ENCODE data around the gene SP140.
"Not testable (repeated sequence)": the region's sequence is repeated elsewhere in the genome, so short reads cannot be mapped to it uniquely, and the experiment has no call there.

Gene SP140

DNA sequence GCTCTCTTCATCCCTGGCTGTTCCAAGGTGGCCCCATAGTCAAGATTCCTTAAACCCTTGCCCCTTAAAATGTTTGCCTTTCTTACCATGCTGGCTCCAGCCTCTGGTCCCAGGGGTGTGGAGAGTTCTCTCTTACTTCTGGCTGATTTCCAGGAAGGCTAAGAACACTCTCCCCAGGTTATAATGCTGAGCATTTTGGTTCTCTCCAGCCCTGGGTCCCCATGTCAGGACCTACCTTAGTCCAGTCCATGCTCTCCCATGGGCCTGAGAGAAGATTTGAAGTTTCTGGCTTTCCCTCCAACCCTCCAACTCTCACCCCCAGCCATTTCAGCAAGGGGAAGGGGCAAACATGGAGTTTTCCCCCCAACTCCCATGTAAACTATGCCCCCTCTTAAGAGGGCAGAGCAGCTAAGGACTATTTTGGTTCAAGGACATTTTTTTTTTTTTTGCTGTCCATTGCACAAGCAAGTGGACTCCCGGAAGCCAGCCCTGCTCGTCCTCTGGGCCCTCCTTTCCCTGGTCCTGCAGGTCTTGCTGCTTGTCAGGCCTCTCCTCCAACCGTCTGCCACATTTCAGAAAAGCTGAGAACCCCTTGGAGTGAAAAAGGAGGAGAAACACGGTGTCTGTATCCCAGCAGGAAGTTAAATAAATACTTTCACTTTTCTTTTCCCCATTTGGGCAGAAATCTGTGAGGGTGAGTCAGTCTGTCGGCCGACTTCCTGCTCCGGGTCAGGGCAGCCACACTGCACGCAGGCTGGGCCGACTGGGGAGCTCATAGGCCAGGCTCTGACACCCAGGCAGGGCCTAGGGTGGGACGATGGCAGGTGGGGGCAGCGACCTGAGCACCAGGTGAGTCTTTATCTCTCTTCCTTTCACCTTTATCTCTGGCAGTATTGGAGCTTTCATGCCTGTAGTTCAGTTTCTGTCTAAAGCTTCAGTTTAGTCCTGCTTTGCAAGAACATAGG, 101.2 kb downstream of the SP140 start, which contains the start of gene SP140L:
TSS of gene SP140L (plus strand) at position 741 of the 965 bp plus-strand sequence. CDS start at position 818, 77 bp downstream.
- DNase-seq (ENCODE audit: low read depth): peak; percentile 88

GRCh38 chr2:230327418-230328154, 102.0 kb downstream of the SP140 start:
- DNase-seq (ENCODE audit: low read depth): no peak

- DNase-seq (ENCODE audit: low read depth): no peak
Measured at GRCh38 chr2:230328155-230328458, 102.6 kb downstream of the SP140 start.

- no peak for DNase-seq (ENCODE audit: low read depth)
Measured at GRCh38 chr2:230329946-230330605, 104.5 kb downstream of the SP140 start.

- DNase-seq (ENCODE audit: low read depth): peak; percentile 79
Measured at GRCh38 chr2:230330725-230331124, 105.2 kb downstream of the SP140 start.

GRCh38 chr2:230335461-230335863, 109.9 kb downstream of the SP140 start:
- peak; percentile 38 for DNase-seq (ENCODE audit: low read depth)

DNA sequence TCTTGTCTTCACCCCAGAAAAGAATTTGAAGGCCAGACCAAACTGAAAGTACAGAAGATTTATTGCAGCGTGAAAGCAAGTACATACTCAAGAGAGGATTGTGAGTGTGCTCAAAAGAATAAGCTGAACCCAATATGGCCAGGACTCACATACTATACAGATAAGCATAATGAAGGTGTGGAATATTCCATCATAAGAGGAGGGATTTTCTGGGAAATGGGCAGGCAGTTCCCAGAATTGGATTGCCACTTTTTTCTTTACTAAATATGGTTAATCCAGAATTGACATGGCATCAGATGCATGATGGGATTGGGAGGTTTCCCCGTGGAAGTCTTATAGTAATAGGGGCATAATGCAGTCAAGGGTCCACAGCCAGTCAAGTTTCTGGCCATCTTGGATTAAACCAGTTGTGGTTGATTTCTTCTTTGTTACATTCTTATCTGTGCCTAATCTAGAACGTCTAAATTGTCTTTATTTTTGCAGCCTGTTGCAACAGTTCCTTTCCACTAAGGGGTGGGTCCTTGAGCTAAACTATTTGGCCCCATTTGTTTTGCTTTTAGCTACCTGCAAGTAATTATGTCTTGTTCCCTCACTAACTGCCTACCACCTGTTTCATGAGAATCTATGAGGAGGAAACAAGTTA, 110.4 kb downstream of the SP140 start:
- DNase-seq (ENCODE audit: low read depth): no peak

- DNase-seq (ENCODE audit: low read depth): not testable (repeated sequence)
Measured at GRCh38 chr2:230341936-230342528, 116.5 kb downstream of the SP140 start.

- not testable (repeated sequence) for DNase-seq (ENCODE audit: low read depth)
Measured at GRCh38 chr2:230343041-230343624, 117.6 kb downstream of the SP140 start.

DNA sequence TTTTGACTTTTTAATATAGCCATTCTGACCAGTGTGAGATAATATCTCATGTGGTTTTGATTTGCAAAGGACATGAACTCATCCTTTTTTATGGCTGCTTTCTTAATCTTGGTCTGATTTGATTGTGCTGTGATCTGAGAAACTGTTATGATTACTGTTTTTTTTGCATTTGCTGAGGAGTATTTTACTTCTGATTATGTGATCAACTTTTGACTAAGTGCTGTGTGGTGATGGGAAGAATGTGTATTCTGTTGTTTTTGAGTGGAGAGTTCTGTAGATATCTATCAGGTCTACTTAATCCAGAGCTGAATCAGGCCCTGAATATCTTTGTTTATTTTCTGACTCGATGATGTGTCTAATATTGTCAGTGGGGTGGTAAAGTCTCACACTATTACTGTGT, 118.2 kb downstream of the SP140 start:
- peak; percentile 59 for DNase-seq (ENCODE audit: low read depth)

GRCh38 chr2:230346465-230346864, 120.9 kb downstream of the SP140 start:
- no peak for DNase-seq (ENCODE audit: low read depth)

- peak; percentile 69 for DNase-seq (ENCODE audit: low read depth)
Measured at GRCh38 chr2:230346921-230347533, 121.5 kb downstream of the SP140 start.

DNA sequence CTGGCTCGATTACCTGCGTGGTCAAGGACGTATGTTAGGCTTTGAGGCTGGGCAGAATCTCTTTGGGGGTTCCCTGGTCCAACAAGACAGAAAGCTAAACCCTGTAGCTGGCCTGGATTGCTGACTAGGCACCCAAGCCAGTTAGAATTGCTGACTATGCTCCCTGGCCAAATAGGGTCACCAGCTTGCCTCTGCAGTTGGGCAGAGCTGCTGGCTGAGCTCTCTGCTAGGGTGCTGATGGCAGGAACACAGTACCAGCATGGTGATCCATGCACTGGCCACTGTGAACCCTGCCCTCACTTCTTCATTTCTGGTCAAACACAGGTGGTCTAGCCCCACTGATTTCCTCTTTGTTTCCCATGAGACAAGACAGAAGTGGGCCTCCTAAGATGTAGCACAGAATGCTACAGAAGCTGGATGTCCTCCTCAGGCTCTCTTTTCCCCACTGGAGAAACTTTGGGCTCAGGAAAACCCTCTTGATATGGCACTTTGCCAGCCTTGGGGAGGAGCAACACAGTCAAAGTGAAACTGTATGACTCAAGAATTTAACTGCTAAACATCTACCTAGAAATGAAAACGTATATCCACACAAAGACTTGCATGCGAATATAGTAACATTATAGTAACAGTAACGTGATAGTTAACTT, 122.2 kb downstream of the SP140 start:
- DNase-seq (ENCODE audit: low read depth): peak; percentile 49

DNA sequence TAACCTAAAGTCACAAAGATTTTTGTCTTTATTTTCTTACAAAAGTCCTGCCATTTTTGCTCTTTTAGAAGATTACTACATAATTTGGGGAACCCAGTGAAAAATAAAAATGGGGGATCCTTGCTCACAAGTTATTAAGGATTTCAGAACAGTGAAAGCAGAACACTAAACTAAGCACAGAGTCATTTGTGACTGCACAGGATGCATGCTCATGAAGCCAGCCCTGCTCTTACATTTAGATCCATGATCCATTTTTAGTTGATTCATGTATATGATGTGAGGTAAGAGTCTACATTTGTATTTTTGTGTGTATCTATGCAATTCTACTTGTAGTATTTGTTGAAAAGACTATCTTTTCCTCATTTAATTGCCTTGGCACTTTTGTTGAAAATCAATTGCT, 123.3 kb downstream of the SP140 start:
- no peak for DNase-seq (ENCODE audit: low read depth)

DNA sequence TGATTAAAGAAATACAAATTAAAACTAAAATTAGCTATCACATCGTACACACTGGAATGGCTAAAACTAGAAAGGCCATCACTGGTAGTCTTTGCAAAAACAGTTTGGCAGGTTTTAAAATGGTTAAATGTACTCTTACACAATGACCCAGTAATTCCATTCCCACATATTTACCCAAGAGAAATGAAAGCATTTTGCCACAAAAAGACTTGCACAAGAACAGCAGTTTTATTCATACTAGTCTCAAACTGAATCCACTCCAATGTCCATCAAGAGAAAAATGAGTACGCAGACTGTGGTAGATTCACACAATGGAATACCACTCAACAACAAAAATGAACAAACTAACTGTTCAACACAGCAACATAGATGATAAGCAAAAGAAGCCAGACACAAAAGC, 130.5 kb downstream of the SP140 start:
- DNase-seq (ENCODE audit: low read depth): peak; percentile 85

DNA sequence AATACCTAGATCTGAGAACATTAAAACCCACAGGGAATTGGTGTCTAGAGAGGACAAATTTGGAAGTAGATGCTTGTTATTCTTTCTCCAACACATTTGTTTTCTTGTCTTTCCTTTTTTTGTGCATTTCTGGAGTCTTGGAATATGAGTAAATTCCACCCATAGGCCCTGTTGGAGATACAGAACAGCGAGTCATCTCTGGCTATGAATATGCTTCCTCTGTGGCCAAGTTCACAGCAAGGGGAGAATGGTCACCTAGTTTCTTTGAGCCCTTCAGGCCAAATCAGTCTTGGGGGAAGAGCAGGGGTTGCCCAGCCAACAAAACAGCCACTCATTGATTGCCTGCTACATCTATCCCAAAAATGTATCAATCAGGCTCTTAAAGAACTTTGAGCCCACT, 132.8 kb downstream of the SP140 start:
- peak; percentile 55 for DNase-seq (ENCODE audit: low read depth)

- no peak for DNase-seq (ENCODE audit: low read depth)
Measured at GRCh38 chr2:230360028-230360427, 134.5 kb downstream of the SP140 start.

GRCh38 chr2:230362030-230362691, 136.6 kb downstream of the SP140 start:
- DNase-seq (ENCODE audit: low read depth): no peak

Data from iris pigment epithelial cell (primary cell).